B cell (primary cell): ENCODE data around the gene PPP1R12A. TPM values are rescaled to one million over a fixed set of nuclear protein-coding genes. Genes with fewer than 3 reads are reported as not detected.

Experiments used
- ATAC-seq: fragments of 200-7000 bp; cut with Tn5 transposase; one replicate; pipeline ENCODE4 v1.10.0; 2021; ENCODE audit warnings: low read depth, mild to moderate bottlenecking, moderate number of reproducible peaks, moderate library complexity
- CTCF ChIA-PET: fragments of 350-600 bp; sonication (Branson Sonifier 250); formaldehyde crosslinking; loops from one replicate; lab custom pipeline; 2021; ENCODE audit warnings: antibody characterized with exemption, inconsistent platforms; lab: Charles Lee
- POLR2A ChIA-PET: fragments of 350-600 bp; sonication (Branson Sonifier 250); formaldehyde crosslinking; loops from one replicate; lab custom pipeline; 2021; ENCODE audit warnings: antibody characterized with exemption; lab: Charles Lee
- DNase-seq: peaks from one replicate; pipeline ENCODE4 v3.0.0; 2013
- H2AFZ ChIP-seq: 2 replicates; pipeline ENCODE4 v1.6.1; 2012; ENCODE audit warnings: mild to moderate bottlenecking, low read depth, low read length; ENCODE audit not compliant: insufficient read depth, poor library complexity, severe bottlenecking
- H3K27ac ChIP-seq, 2 donors: 1 replicate in 1 of 2; 2 replicates in 1 of 2; pipeline ENCODE4 v1.5.1; 2012 to 2013; ENCODE audit warnings: low read length in 2 of 2, mild to moderate bottlenecking in 2 of 2, moderate library complexity in 1 of 2
- H3K27me3 ChIP-seq, 4 experiments: fragments of 200-600 bp in 1 of 4; sonication (generic) in 1 of 4; replicated peaks in 1 of 4; 1 replicate in 2 of 4; 2 replicates in 2 of 4; pipeline versions ENCODE4 v1.6.1 to v1.7.0; 2013 to 2016; ENCODE audit warnings: low read length in 3 of 4, mild to moderate bottlenecking in 2 of 4, mixed read lengths in 1 of 4, moderate library complexity in 1 of 4; ENCODE audit not compliant: insufficient read depth in 4 of 4, control insufficient read depth in 3 of 4; ENCODE audit errors: control extremely low read depth in 1 of 4
- H3K36me3 ChIP-seq, 2 experiments: replicated peaks in 1 of 2; 1 replicate in 1 of 2; 2 replicates in 1 of 2; pipeline versions ENCODE4 v1.6.1 to v1.7.1; 2013; ENCODE audit warnings: low read length in 1 of 2; ENCODE audit not compliant: insufficient read depth in 2 of 2, control insufficient read depth in 1 of 2; ENCODE audit errors: control extremely low read depth in 1 of 2, extremely low read depth in 1 of 2
- H3K4me1 ChIP-seq, 2 donors: fragments of 200-600 bp in 1 of 2; sonication (generic) in 1 of 2; 1 replicate in 1 of 2; 2 replicates in 1 of 2; pipeline versions ENCODE4 v1.5.1 to v1.6.1; 2013 to 2017; ENCODE audit warnings: low read length in 2 of 2; ENCODE audit not compliant: control insufficient read depth in 2 of 2, insufficient read depth in 2 of 2
- H3K4me2 ChIP-seq: replicated peaks from 2 replicates; pipeline ENCODE3; 2012; ENCODE audit warnings: mild to moderate bottlenecking, low read depth, low read length; ENCODE audit not compliant: poor library complexity, severe bottlenecking
- H3K4me3 ChIP-seq, 5 experiments: fragments of 200-600 bp in 1 of 5; sonication (generic) in 1 of 5; 1 replicate in 3 of 5; 2 replicates in 2 of 5; pipeline versions ENCODE4 v1.5.1 to v1.7.0; 2011 to 2016; ENCODE audit warnings: low read length in 4 of 5, mild to moderate bottlenecking in 4 of 5, low read depth in 2 of 5, control low read depth in 1 of 5, moderate library complexity in 1 of 5; ENCODE audit not compliant: insufficient read depth in 1 of 5; ENCODE audit errors: control extremely low read depth in 1 of 5, extremely low read depth in 1 of 5
- H3K79me2 ChIP-seq: fragments of 200-600 bp; sonication (generic); one replicate; pipeline ENCODE4 v1.6.0; 2016; ENCODE audit warnings: low read length; ENCODE audit not compliant: control insufficient read depth, insufficient read depth
- H3K9ac ChIP-seq: fragments of 200-600 bp; sonication (generic); 2 replicates; pipeline ENCODE4 v1.6.1; 2017; ENCODE audit warnings: mild to moderate bottlenecking, low read length, moderate library complexity
- H3K9me3 ChIP-seq, 3 donors: one replicate each; pipeline versions ENCODE4 v1.6.1 to v1.7.1; 2013; ENCODE audit warnings: low read length in 2 of 3; ENCODE audit not compliant: control insufficient read depth in 2 of 3, insufficient read depth in 1 of 3; ENCODE audit errors: control extremely low read depth in 1 of 3
- H4K20me1 ChIP-seq: 2 replicates; pipeline ENCODE4 v1.6.0; 2012; ENCODE audit warnings: mild to moderate bottlenecking, low read length; ENCODE audit not compliant: insufficient read depth, control insufficient read depth, poor library complexity, severe bottlenecking
- H3K27ac Mint-ChIP-seq: one replicate; pipeline ENCODE4 v1.8.0; 2021; ENCODE audit warnings: mixed read lengths
- H3K27me3 Mint-ChIP-seq: one replicate; pipeline ENCODE4 v1.8.0; 2021; ENCODE audit warnings: mixed read lengths
- H3K4me1 Mint-ChIP-seq: one replicate; pipeline ENCODE4 v1.8.0; 2021; ENCODE audit warnings: mixed read lengths
- H3K4me3 Mint-ChIP-seq: one replicate; pipeline ENCODE4 v1.8.0; 2021; ENCODE audit warnings: mixed read lengths
- H3K9me3 Mint-ChIP-seq: one replicate; pipeline ENCODE4 v1.8.0; 2022; ENCODE audit warnings: mixed read lengths; ENCODE audit not compliant: insufficient read depth
- EZH2 ChIP-seq: IDR thresholded peaks from 2 replicates; pipeline ENCODE4 v1.6.1; 2012; ENCODE audit warnings: borderline replicate concordance, low read depth, mild to moderate bottlenecking, moderate library complexity, low read length; ENCODE audit not compliant: insufficient read depth, poor library complexity, severe bottlenecking
- WGBS: methylation state at CpG from one replicate; pipeline ENCODE4 v1.1.5; 2013; ENCODE audit warnings: missing lambda C conversion rate; ENCODE audit not compliant: insufficient coverage; 5-methylcytosine and 5-hydroxymethylcytosine counted together
- intact Hi-C: fragments of 100-400 bp; cut with micrococcal nuclease; formaldehyde crosslinking; loops from one replicate; pipeline ENCODE4 v1.10.0; 2022
- polyA plus RNA-seq: library from polyadenylated mRNA; depleted of rRNA; stranded (reverse); fragments of >200 nt; gene quantifications from 2 replicates; pipeline ENCODE4 v1.2.3, GENCODE V29; 2012
- total RNA-seq, 2 donors: library from RNA; stranded (reverse); fragments of 120-200 nt in 1 of 2; gene quantifications; 1 replicate in 1 of 2; 2 replicates in 1 of 2; pipeline versions ENCODE4 v1.2.3 to v1.2.4, GENCODE V29; 2013 to 2022
- TF ChIP-seq, protein P1 (sequence below): fragments of 200-600 bp; IDR thresholded peaks from one replicate; pipeline ENCODE4 v1.8.0; 2022; ENCODE audit warnings: antibody characterized with exemption, mild to moderate bottlenecking

Gene PPP1R12A
- total and polyA plus RNA-seq, 2 donors (not counting 1 experiment from before 2014, with no cell fraction given): 18.3 to 110 TPM

DNA sequence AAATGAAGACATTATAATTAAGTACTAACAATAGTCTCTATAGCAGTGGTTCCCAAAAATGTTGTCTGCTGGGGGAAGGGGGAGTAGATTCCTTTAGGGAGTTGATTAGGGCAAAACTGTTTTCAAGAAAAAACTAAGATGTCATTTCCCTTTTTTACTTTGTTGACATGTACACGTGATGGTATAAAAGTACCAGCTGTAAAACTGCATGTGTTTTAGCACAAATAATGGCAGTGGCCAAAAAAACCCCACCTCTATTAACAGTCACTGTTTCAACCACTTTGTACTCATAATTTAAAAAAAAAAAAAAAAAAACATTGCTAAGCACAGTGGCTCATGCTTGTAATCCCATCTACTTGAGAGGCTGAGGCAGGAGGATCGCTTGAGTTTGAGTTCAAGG is 61.7 kb downstream of the PPP1R12A start:
- peak overlapping the region; percentile 16 for H3K27ac Mint-ChIP-seq
- peaks cover 57% of the 10 kb centered on the region for H3K4me1 Mint-ChIP-seq
- Histone ChIP-seq H3K9me3 (no peaks in the 10 kb centered on the region), H3K79me2 (peaks cover 81% of the 10 kb centered on the region), H3K27me3 (no peaks in the 10 kb centered on the region), H3K27ac (peak overlapping the region in 1 of 2 donors; percentile 47), H3K36me3 (peaks cover 7 to 25% of the 10 kb centered on the region in 2 experiments), H3K9ac (no peak overlapping the region), H3K4me2 (no peak overlapping the region), H2AFZ (no peak overlapping the region), H4K20me1 (peaks cover 23% of the 10 kb centered on the region), H3K4me3 (no peak overlapping the region), H3K4me1 (peaks cover 7 to 8% of the 10 kb centered on the region in 2 donors)
- ATAC-seq: no peak
- no peak overlapping the region for H3K4me3 Mint-ChIP-seq
- no peaks in the 10 kb centered on the region for H3K27me3 Mint-ChIP-seq
- ChIA-PET POLR2A (no interaction called here), CTCF (no interaction called here)
- no peaks in the 10 kb centered on the region for H3K9me3 Mint-ChIP-seq
- no CpG with 5 or more reads among the region's 2 CpGs for WGBS
- TF ChIP-seq, protein P1, sequence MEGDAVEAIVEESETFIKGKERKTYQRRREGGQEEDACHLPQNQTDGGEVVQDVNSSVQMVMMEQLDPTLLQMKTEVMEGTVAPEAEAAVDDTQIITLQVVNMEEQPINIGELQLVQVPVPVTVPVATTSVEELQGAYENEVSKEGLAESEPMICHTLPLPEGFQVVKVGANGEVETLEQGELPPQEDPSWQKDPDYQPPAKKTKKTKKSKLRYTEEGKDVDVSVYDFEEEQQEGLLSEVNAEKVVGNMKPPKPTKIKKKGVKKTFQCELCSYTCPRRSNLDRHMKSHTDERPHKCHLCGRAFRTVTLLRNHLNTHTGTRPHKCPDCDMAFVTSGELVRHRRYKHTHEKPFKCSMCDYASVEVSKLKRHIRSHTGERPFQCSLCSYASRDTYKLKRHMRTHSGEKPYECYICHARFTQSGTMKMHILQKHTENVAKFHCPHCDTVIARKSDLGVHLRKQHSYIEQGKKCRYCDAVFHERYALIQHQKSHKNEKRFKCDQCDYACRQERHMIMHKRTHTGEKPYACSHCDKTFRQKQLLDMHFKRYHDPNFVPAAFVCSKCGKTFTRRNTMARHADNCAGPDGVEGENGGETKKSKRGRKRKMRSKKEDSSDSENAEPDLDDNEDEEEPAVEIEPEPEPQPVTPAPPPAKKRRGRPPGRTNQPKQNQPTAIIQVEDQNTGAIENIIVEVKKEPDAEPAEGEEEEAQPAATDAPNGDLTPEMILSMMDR: no peak
- intact Hi-C loops: no loop called here
- DNase-seq: peak; percentile 21

DNA sequence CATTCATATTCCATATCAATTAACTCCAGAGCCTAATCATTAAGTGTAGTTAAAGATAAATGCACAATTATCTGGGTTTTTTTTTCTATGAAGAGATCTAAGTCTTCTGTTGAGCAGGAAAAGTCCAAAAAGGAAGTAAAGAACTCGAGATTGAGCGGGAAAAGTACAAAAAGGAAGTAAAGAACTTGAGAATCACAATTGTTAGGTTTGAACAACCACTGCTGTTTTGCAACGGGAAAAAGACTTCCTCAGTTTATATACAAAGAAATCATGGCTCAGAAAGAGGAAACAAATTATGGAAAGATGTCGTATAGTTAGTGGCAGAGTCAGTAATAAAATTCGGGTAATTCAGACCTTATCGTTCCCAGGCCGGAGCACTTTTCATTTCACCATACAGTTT is 63.3 kb downstream of the PPP1R12A start:
- no peak for ATAC-seq
- intact Hi-C loops: no loop called here
- 49% methylated on average over 2 of the region's 7 CpGs for WGBS
- peak overlapping the region in 1 of 2 donors; percentile 29 for H3K27ac ChIP-seq
- H3K9me3 ChIP-seq: no peaks in the 10 kb centered on the region
- CTCF ChIA-PET: no interaction called here
- Mint-ChIP-seq H3K9me3 (no peaks in the 10 kb centered on the region), H3K27ac (peak overlapping the region; percentile 34), H3K4me3 (no peak overlapping the region), H3K4me1 (peaks cover 52% of the 10 kb centered on the region), H3K27me3 (no peaks in the 10 kb centered on the region)
- H4K20me1 ChIP-seq: peaks cover 27% of the 10 kb centered on the region
- no peak for DNase-seq
- peaks cover 13 to 38% of the 10 kb centered on the region in 2 experiments for H3K36me3 ChIP-seq
- no peak overlapping the region for H3K4me2 ChIP-seq
- H3K79me2 ChIP-seq: peaks cover 82% of the 10 kb centered on the region
- TF ChIP-seq, protein P1: no peak
- no peak for TF ChIP-seq EZH2
- H2AFZ ChIP-seq: no peak overlapping the region
- no peak overlapping the region for H3K4me3 ChIP-seq
- H3K27me3 ChIP-seq: no peaks in the 10 kb centered on the region
- peaks cover 7 to 8% of the 10 kb centered on the region in 2 donors for H3K4me1 ChIP-seq
- POLR2A ChIA-PET: no interaction called here
- no peak overlapping the region for H3K9ac ChIP-seq
